Measurements from ENCODE around the gene BARHL1.

The BARHL1 gene

DNA sequence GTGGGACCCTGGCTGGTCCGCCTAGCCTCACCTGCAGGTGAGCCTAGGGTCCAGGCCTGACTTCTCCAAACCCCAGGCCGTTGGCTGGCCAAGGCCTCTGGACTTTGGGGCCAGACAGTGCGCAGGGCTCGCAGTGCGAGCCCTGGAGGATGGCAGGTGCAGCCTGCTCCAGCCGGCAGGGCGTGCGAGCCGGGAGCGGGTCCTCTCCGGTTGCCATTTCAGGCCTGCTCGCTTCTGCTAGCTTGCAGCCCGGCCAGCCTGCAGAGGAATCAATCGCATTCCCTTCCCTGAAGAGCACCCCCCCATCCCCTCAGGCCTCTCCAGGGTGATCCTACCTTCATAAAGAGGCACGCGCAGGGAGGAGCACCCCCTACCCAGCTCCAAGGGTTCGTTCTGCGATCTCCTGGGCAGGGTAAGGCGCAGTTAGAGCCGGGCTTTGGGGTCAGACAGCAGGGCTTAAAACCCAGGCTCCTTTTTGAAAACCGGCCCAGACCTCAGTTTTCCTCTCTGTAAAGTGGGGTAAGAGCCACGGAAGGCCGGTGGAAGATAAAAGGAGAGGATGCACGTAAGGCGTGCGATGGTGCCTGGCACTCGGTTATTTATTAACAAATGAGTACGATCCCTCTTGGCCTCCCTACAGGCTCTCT is 6.2 kb downstream of the BARHL1 start:
- no peak for DNase-seq

DNA sequence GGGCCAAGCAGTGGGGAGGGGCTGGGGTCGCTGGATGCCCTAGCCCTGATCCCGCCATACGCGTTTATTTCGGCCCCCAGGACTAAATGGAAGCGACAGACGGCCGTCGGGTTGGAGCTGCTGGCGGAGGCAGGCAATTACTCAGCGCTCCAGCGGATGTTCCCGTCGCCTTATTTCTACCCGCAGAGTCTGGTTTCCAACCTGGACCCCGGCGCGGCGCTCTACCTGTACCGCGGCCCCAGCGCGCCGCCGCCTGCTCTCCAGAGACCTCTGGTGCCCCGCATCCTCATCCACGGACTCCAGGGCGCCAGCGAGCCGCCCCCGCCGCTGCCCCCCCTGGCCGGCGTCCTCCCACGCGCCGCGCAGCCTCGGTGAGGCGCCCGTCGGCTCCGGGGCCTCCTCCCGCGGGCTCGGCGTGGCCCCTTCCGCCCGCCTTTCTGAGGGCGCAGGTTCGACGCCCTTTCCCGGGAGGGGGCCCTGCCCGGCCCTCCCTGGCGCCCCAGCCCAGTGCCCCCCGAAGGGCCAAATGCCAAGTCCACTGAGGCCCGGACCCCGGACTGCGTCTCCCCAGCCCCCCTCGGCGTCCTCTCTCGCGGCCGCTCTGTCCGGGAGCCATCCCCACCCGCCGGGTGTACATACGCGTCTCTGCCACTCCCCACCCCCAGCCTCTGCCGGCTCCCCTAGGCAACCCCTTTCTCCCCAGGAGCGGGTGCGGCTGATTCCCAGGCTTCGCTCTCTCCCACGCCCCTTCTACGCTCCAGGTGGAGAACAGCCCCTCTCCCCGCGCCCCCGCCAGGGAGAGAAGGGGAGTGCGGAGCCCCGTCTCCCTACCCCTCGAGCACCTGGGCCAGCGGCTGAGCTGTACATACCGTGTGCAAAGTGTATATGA is 7.0 kb downstream of the BARHL1 start:
- no peak for DNase-seq

- DNase-seq: no peak
Measured at GRCh38 chr9:132590037-132590317, 7.6 kb downstream of the BARHL1 start.

DNA sequence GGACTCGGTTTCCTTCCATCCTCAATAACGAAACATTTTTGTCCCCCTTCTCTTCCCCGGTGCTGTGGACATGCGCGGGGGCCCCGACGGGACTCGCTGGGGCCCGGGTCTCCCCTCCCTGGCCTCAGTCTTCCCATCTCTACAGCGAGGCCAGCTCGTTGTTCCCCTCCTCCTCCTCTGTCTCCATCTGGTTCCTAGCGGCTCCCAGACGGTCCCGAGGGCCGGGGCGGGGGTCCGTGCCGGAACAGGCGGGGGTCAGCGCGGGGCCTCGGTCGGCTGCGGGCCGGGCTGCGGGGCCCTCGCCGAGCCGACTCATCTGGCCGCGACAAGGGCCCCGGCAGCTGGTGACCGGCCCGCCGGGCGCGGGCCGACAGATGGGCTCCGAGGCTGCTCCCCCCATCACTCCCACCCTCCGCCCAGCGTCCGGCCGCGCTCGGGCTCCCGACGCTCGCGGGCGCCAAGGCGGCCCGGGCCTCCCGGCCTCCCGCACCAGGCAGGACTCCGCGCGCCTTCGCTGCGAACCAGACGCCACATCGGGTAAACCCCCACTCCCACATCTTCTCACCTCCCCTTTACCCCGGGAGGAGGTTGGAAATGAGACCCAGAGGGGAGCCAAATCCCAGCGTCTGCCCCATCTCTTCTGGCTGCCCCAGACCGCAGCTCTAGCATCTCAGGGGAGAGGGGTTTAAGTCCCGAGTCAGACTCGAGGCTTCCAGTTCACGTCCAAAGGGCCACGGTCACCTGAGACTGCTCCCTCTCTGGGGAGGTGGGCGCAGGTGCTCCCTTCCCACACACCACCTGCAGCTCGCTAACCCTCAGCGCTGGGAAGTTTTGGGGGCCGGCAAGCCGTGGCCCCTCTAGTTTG is 8.1 kb downstream of the BARHL1 start:
- DNase-seq: no peak

DNA sequence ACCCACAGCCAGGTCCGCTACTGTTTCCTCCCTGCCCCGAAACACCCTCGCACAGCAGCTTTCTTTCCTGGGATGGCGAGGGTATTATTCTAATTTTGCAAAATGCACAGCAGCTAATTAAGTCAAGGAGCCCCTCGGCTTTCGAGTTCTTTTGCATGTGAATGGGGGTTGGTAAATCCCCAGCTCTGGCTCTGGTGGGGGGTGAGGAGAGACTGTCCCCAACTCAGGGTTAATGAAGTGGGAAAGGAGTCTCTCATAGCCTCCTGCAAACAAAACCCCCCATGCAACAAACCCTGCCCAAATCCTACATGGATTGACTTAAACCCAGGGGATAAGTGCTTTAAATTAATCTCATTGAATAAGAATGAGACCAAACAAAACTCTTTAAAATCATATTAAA is 8.8 kb downstream of the BARHL1 start:
- no peak for DNase-seq

- DNase-seq: no peak
Measured at GRCh38 chr9:132591751-132592314, 9.4 kb downstream of the BARHL1 start.

DNA sequence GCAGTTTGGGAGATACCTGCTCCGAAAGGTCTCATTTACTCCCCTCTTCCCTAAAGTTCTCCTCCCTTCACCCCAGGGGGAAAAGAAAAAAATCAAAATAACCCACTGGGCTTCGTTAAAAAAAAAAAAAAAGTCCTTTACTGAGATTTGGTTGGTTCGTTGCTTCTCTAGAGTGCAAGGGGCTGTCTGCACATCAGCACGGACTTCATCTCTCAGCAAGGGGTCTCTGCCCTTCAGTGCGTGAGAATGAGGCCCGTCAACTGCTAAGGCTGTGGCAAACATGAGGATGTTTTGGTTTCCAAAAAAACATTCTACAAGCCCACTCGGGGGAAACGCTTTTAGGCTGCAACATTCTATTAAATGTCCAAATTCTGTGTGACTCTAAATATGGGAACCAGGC is 10.0 kb downstream of the BARHL1 start:
- DNase-seq: no peak

- no peak for DNase-seq
Measured at GRCh38 chr9:132594412-132594811, 12.0 kb downstream of the BARHL1 start.

DNA sequence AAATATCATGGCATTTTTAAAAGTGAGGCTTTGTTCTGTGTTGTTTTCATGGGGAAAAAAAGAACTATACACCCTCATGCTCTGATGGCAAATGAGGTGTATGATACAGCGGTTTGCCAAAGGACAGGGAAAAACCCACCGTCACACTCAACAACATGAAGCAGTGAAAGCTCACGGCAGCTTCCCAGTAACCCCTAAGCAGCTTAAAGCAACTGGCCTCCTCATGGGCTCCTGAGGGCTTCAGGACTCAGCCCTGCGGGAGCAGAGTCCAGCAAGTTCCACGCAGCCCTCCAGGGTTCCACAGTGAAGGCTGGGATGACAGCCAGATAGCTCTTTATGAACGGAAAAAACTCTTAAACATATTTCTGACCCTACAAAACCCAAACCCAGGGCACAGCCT is 12.9 kb downstream of the BARHL1 start:
- DNase-seq: no peak

GRCh38 chr9:132596200-132596599 is 13.8 kb downstream of the BARHL1 start:
- no peak for DNase-seq

DNA sequence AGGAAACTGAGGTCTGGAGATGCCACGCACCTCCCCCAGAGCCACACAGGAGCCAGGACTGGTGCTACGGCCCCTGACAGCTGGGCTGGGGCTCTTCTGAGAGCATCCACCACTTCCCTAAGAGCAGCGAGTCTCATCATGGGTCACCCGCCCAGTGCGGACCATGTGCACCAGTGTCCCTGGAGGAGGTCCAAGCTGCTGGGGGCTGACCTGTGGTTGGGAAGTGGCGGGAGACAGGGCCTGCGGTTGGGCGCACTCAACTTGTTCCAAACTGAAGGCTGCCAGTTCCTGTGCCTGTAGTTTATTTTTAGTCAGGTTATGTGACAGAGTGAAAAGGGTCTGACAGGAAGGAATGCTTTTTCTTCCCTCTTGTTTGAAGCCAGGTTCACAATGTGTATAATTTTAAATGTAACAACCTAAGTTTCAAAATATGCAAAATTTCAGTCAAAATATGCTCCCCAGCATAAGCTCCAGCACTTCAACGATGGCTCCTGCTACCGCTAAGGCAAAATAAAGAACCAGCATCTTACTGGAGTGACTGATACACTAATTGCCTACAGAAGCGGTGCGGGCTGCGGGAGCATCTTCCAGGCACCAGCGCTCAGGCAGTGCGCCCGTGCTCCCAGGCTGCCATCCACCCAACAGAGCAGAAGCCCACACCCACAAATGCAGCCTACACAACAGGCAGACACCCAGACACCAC is 14.8 kb downstream of the BARHL1 start:
- DNase-seq: no peak

DNA sequence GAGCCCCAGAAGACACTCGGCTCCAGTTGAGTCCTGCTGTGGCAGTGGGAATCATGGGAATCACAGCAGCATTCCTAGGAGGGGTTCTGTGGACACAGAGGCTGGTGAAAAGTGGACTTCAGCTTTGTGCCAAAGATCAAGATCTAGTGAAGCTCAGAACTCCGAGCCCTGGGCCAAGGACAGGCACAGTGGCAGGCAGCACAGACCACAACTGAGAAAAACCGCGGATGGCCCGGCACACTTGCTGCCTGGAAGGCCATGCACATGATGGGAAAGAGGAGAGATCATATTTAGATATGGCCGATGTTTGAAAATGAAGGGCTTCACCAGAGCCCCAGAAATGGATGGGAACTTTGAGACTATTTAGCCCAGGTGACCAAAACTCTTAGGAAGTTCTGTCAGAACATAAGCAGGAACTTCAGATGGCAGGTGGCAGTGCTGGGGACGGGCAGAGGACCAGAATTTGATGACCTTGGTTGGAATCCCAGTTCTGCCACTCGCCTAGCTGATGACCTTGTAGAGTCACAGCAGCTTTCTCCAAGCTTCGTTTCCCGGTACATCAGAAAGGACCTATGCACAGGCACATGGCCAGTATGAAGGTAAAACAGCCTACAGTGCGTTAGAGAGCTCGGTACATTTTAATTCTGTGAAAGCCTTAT is 18.0 kb downstream of the BARHL1 start:
- no peak for DNase-seq

DNA sequence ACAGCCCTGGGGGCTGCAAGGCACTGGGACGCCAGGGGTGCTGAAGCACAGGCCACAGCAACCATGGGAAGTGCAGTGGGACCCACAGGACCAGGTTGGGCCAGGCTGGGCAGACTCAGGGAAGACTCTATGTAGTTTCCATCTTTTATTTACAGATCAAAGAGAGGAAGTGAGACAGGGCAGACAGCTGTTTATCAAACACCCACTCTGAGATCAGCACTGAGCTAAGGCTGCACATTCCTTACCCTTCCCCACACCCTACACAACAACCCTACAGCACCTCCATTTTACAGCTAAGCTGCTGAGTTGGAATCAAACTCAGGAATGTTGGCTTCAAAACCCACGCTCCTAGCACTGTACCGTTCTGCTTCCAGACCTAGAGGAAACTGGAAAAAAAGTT is 19.8 kb downstream of the BARHL1 start:
- no peak for DNase-seq

DNA sequence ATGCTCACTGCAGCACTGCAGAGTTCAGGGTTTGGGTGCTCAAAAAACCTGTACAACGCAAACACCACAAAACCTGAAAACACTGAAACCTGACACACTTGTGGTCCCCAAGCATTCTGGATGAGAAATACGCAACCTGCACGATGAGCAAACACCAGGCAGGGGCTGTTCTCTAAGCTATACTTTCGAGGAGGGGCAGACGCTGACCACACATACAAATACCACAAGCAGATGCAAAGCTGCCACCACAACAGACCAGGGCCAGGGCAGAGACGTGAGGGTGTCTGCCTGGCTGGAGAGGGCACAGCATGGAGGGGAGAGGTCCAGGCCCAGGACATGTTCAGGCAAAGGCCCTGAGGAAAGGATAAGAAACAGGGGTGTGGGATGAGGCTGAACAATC is 23.0 kb downstream of the BARHL1 start:
- DNase-seq: no peak

DNA sequence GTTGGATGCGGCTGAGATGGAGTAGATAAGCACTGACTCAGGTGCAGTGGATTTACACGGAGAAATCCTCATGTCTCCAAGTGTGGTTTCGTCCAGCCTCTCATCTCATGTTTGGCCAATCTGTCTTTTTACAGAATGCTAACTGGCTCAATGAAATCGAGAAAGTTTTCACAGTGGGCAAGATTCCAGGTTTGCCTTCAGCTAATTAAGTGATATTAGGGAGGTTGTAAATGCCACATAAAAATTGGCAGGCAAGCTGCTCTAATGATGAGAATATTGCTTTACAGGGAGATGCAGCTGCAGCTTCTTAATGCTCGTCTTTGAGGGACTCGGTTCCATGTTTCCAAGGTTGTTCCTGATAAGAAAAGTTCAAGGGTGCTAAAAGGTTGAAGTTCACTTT is 23.7 kb downstream of the BARHL1 start:
- DNase-seq: no peak

- no peak for DNase-seq
Measured at GRCh38 chr9:132609184-132609583, 26.8 kb downstream of the BARHL1 start.

GRCh38 chr9:132609829-132610228 is 27.4 kb downstream of the BARHL1 start:
- DNase-seq: no peak

GRCh38 chr9:132610661-132611060 is 28.3 kb downstream of the BARHL1 start:
- DNase-seq: no peak

- DNase-seq: no peak
Measured at GRCh38 chr9:132614324-132614723, 31.9 kb downstream of the BARHL1 start.

GRCh38 chr9:132615774-132616173 is 33.4 kb downstream of the BARHL1 start:
- DNase-seq: no peak

- DNase-seq: no peak
Measured at GRCh38 chr9:132616725-132617124, 34.3 kb downstream of the BARHL1 start.

DNA sequence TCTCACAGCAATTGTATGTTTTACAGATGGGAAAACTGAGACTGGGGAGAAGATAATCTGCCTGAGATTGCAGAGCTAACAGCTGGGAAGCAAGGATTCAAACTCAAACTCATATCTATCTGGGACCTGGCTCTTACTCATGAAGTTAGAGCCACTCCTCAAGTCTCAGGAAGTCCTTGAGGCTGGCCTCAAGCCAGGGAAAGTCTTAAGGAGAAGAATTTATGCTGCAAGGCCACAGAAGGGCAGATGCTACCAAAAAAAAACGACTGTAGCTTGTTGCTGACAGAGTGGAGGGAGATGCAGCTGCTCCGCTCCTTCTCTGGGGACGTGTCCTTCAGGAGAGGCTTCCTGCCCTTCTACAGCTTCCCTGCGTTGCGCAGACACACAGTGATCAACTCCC is 39.8 kb downstream of the BARHL1 start:
- no peak for DNase-seq

All from NCI-H446 (cell line).